GM23338 (cell line): ENCODE data around the gene PRDM1.

ENCODE experiments used
- CREB1 ChIP-seq: fragments of 250-450 bp; sonication (Bioruptor Pico); IDR thresholded peaks from 2 replicates; pipeline ENCODE4 v1.5.0; 2020; ENCODE audit warnings: low read depth, mild to moderate bottlenecking, moderate library complexity
- CTCF ChIP-seq, 2 experiments: fragments of 200-600 bp in 1 of 2; sonication (generic) in 1 of 2; conservative IDR thresholded peaks; 2 replicates each; pipeline versions ENCODE4 v1.5.1 to v1.6.1; 2016 to 2017; ENCODE audit warnings: antibody characterized with exemption in 2 of 2, low read depth in 2 of 2, mild to moderate bottlenecking in 2 of 2, moderate library complexity in 1 of 2
- ETS1 ChIP-seq: IDR thresholded peaks from 2 replicates; pipeline ENCODE4 v1.6.1; 2016; ENCODE audit warnings: antibody characterized with exemption
- EZH2 ChIP-seq: fragments of 200-600 bp; sonication (generic); IDR thresholded peaks from one replicate; pipeline ENCODE4 v1.8.0; 2017; ENCODE audit warnings: antibody characterized with exemption, mild to moderate bottlenecking, low read depth; ENCODE audit not compliant: unreplicated experiment
- EZH2phosphoT487 ChIP-seq: fragments of 200-600 bp; sonication (generic); IDR thresholded peaks from one replicate; pipeline ENCODE4 v1.8.1; 2018; ENCODE audit warnings: antibody characterized with exemption; ENCODE audit not compliant: unreplicated experiment
- JUNB ChIP-seq: IDR thresholded peaks from one replicate; pipeline ENCODE4 v1.6.1; 2016; ENCODE audit warnings: antibody characterized with exemption; ENCODE audit not compliant: unreplicated experiment
- NANOG ChIP-seq: IDR thresholded peaks from 2 replicates; pipeline ENCODE4 v1.6.1; 2016; ENCODE audit warnings: antibody characterized with exemption, borderline replicate concordance
- POLR2AphosphoS5 ChIP-seq: IDR thresholded peaks from 2 replicates; pipeline ENCODE4 v1.6.1; 2016; ENCODE audit warnings: antibody characterized with exemption, low read depth
- REST ChIP-seq: IDR thresholded peaks from one replicate; pipeline ENCODE4 v1.6.1; 2018; ENCODE audit warnings: antibody characterized with exemption; ENCODE audit not compliant: unreplicated experiment
- STAT1 ChIP-seq: IDR thresholded peaks from one replicate; pipeline ENCODE4 v1.6.1; 2016; ENCODE audit warnings: antibody characterized with exemption; ENCODE audit not compliant: unreplicated experiment
- ZNF114 ChIP-seq: fragments of 250-450 bp; sonication (Bioruptor Pico); IDR thresholded peaks from 2 replicates; pipeline ENCODE4 v1.5.0; 2020; ENCODE audit warnings: mild to moderate bottlenecking, moderate library complexity
- ZNF331 ChIP-seq: fragments of 250-450 bp; sonication (Bioruptor Pico); IDR thresholded peaks from 2 replicates; pipeline ENCODE4 v1.5.0; 2020; ENCODE audit warnings: low read depth, mild to moderate bottlenecking, moderate library complexity
- ZNF462 ChIP-seq: fragments of 250-450 bp; sonication (Bioruptor Pico); IDR thresholded peaks from 2 replicates; pipeline ENCODE4 v1.5.0; 2020; ENCODE audit warnings: mild to moderate bottlenecking, moderate library complexity

GRCh38 chr6:106107043-106107613 lies 21.0 kb downstream of the PRDM1 start:
- TF ChIP-seq REST, result no peak
- TF ChIP-seq EZH2, result no peak
- TF ChIP-seq POLR2AphosphoS5, result no peak
- TF ChIP-seq CTCF (conservative IDR thresholded peaks at IDR 0.05; ENCODE audit: low read depth in 2 of 2), result no peak
- TF ChIP-seq EZH2phosphoT487, result no peak
- no peak for TF ChIP-seq ZNF331
- no peak for TF ChIP-seq STAT1
- no peak for TF ChIP-seq JUNB
- TF ChIP-seq ETS1, result no peak
- no peak for TF ChIP-seq CREB1 (CRISPR knock-in tag)
- no peak for TF ChIP-seq ZNF462 (CRISPR knock-in tag)
- TF ChIP-seq ZNF114 (CRISPR knock-in tag), result no peak
- TF ChIP-seq NANOG, result no peak
